ENCODE measurements around the gene C5orf58.

C5orf58 gene

GRCh38 chr5:170183816-170184687 is 48.7 kb upstream of the C5orf58 start:
- Histone ChIP-seq H3K4me1 (ENCODE audit: control insufficient read depth, insufficient read depth, low read length) (no peaks in the 10 kb centered on the region), H3K36me3 (ENCODE audit: control insufficient read depth in 2 of 2, insufficient read depth in 1 of 2, low read length in 2 of 2) (no peaks in the 10 kb centered on the region), H3K9me3 (ENCODE audit: control insufficient read depth, insufficient read depth, low read depth, low read length) (no peaks in the 10 kb centered on the region), H3K27ac (ENCODE audit: extremely low read depth, low read depth, low read length) (no peak overlapping the region), H3K4me3 (ENCODE audit: low read depth, low read length) (no peak overlapping the region)
- ChIA-PET POLR2A (no interaction called here), CTCF (interaction anchor here (0.5 to 9.2 kb wide), 34 partner anchors 9 to 796 kb away, joined by 3 to 169 read pairs (median 4); partner anchors contain the start of gene INSYN2B)
- no peak for TF ChIP-seq ZNF248 (tag by site-specific recombination; IDR thresholded peaks at IDR 0.05)
- TF ChIP-seq ZNF76 (tag by site-specific recombination; IDR thresholded peaks at IDR 0.05; ENCODE audit: borderline replicate concordance, low read depth) = no peak
- TF ChIP-seq ZNF658 (tag by site-specific recombination; IDR thresholded peaks at IDR 0.05) = no peak
- TF ChIP-seq IKZF3 (tag by site-specific recombination; IDR thresholded peaks at IDR 0.05) = 0 out of 2 replicates have a peak, but pooled peaks have one; percentile 42
- 0 out of 2 replicates have a peak, but pooled peaks have one; percentile 57 for TF ChIP-seq ZSCAN30 (tag by site-specific recombination; IDR thresholded peaks at IDR 0.05)
- TF ChIP-seq ZNF654 (tag by site-specific recombination; IDR thresholded peaks at IDR 0.05; ENCODE audit: low read depth) = peak; percentile 46
- TF ChIP-seq ZNF223 (tag by site-specific recombination; IDR thresholded peaks at IDR 0.05) = peak; percentile 87
- no peak for TF ChIP-seq SETDB1 (IDR thresholded peaks at IDR 0.05; ENCODE audit: insufficient read length, low read length)
- TF ChIP-seq ZNF169 (tag by site-specific recombination; IDR thresholded peaks at IDR 0.05) = no peak
- no peak for TF ChIP-seq KLF7 (tag by site-specific recombination; IDR thresholded peaks at IDR 0.05; ENCODE audit: borderline replicate concordance)
- TF ChIP-seq ZBTB11 (tag by site-specific recombination; conservative IDR thresholded peaks at IDR 0.05; ENCODE audit: low read depth) = no peak
- no peak for TF ChIP-seq ELK4 (IDR thresholded peaks at IDR 0.05; ENCODE audit: borderline replicate concordance, low read depth, low read length)
- no peak for TF ChIP-seq ZNF335 (tag by site-specific recombination; conservative IDR thresholded peaks at IDR 0.05)
- no peak for TF ChIP-seq ZNF610 (tag by site-specific recombination; IDR thresholded peaks at IDR 0.05; ENCODE audit: borderline replicate concordance)
- TF ChIP-seq ZNF677 (tag by site-specific recombination; IDR thresholded peaks at IDR 0.05) = no peak
- no peak for TF ChIP-seq ZNF398 (tag by site-specific recombination; IDR thresholded peaks at IDR 0.05)
- TF ChIP-seq ZNF558 (tag by site-specific recombination; IDR thresholded peaks at IDR 0.05) = no peak
- TF ChIP-seq ZNF473 (tag by site-specific recombination; IDR thresholded peaks at IDR 0.05) = no peak
- TF ChIP-seq ZNF639 (tag by site-specific recombination; IDR thresholded peaks at IDR 0.05) = no peak
- no peak for TF ChIP-seq ZNF174 (tag by site-specific recombination; IDR thresholded peaks at IDR 0.05)
- TF ChIP-seq MZF1 (tag by site-specific recombination; IDR thresholded peaks at IDR 0.05; ENCODE audit: borderline replicate concordance) = no peak
- TF ChIP-seq ZNF549 (tag by site-specific recombination; IDR thresholded peaks at IDR 0.05) = no peak
- no peak for TF ChIP-seq ZNF585B (tag by site-specific recombination; IDR thresholded peaks at IDR 0.05)
- TF ChIP-seq ZBTB49 (tag by site-specific recombination; IDR thresholded peaks at IDR 0.05; ENCODE audit: low read depth) = no peak
- TF ChIP-seq ZNF2 (tag by site-specific recombination; IDR thresholded peaks at IDR 0.05) = no peak
